Caco-2 (cell line): ENCODE measurements around the gene POLR2I. TPM values are rescaled to one million over a fixed set of nuclear protein-coding genes. Genes with fewer than 3 reads are reported as not detected.

ENCODE experiments used
- BruUV-seq: library from RNA; stranded (reverse); fragments of 400-500 nt; replicated peaks from 2 replicates; lab custom pipeline; 2021; lab: Mats Ljungman, UMichigan
- CTCF ChIA-PET: fragments of 300-600 bp; sonication (Branson Sonifier 250); formaldehyde crosslinking; loops from one replicate; lab custom pipeline; 2022; ENCODE audit warnings: antibody characterized with exemption; lab: Charles Lee
- POLR2A ChIA-PET: fragments of 300-600 bp; sonication (Branson Sonifier 250); formaldehyde crosslinking; loops from one replicate; lab custom pipeline; 2022; ENCODE audit warnings: antibody characterized with exemption; lab: Charles Lee
- DNase-seq, 2 experiments: peaks; one replicate each; pipeline versions ENCODE4 v3.0.0 to v3.0.0-alpha.2; 2020 to 2022
- H3K27me3 ChIP-seq: replicated peaks from 2 replicates; pipeline ENCODE4 v1.6.0; 2011; ENCODE audit warnings: low read length; ENCODE audit not compliant: control insufficient read depth, insufficient read depth
- H3K36me3 ChIP-seq: 2 replicates; pipeline ENCODE4 v1.5.1; 2011; ENCODE audit warnings: low read length; ENCODE audit not compliant: control insufficient read depth, insufficient read depth
- H3K4me1 ChIP-seq: fragments of 250-450 bp; sonication (Bioruptor Pico); 2 replicates; pipeline ENCODE4 v1.5.1; 2020; ENCODE audit warnings: mild to moderate bottlenecking
- H3K4me3 ChIP-seq: 2 replicates; pipeline ENCODE4 v1.5.1; 2011; ENCODE audit warnings: low read depth, mild to moderate bottlenecking, control low read depth, low read length
- H3K9me3 ChIP-seq: fragments of 250-450 bp; sonication (Bioruptor Pico); 2 replicates; pipeline ENCODE4 v1.5.1; 2020; ENCODE audit warnings: mild to moderate bottlenecking, moderate library complexity
- H3K27ac Mint-ChIP-seq: one replicate; pipeline ENCODE4 v1.8.0; 2022; ENCODE audit warnings: mixed read lengths; ENCODE audit not compliant: unreplicated experiment
- H3K27me3 Mint-ChIP-seq: one replicate; pipeline ENCODE4 v1.8.0; 2022; ENCODE audit warnings: mixed read lengths; ENCODE audit not compliant: insufficient read depth, unreplicated experiment
- H3K36me3 Mint-ChIP-seq: one replicate; pipeline ENCODE4 v1.8.0; 2022; ENCODE audit warnings: mild to moderate bottlenecking, mixed read lengths; ENCODE audit not compliant: insufficient read depth, unreplicated experiment
- H3K4me1 Mint-ChIP-seq: one replicate; pipeline ENCODE4 v1.8.0; 2022; ENCODE audit warnings: low read depth, mixed read lengths; ENCODE audit not compliant: unreplicated experiment
- H3K4me3 Mint-ChIP-seq: one replicate; pipeline ENCODE4 v1.8.0; 2022; ENCODE audit warnings: mild to moderate bottlenecking, moderate library complexity, mixed read lengths; ENCODE audit not compliant: unreplicated experiment
- H3K9me3 Mint-ChIP-seq: one replicate; pipeline ENCODE4 v1.8.0; 2022; ENCODE audit warnings: mixed read lengths; ENCODE audit not compliant: unreplicated experiment
- CTCF ChIP-seq, 2 experiments: fragments of 200-600 bp in 1 of 2; IDR thresholded peaks; 1 replicate in 1 of 2; 2 replicates in 1 of 2; pipeline versions ENCODE4 v1.5.1 to v1.8.0; 2011 to 2022; ENCODE audit warnings: antibody characterized with exemption in 1 of 2, control low read depth in 1 of 2, inconsistent platforms in 1 of 2, low read depth in 1 of 2, low read length in 1 of 2, mild to moderate bottlenecking in 1 of 2, moderate library complexity in 1 of 2; ENCODE audit not compliant: insufficient read depth in 1 of 2, severe bottlenecking in 1 of 2, unreplicated experiment in 1 of 2
- intact Hi-C: fragments of 100-400 bp; cut with micrococcal nuclease; formaldehyde crosslinking; loops from one replicate; pipeline ENCODE4 v1.10.0; 2022; ENCODE audit not compliant: unreplicated experiment
- total RNA-seq: library from RNA; stranded (reverse); gene quantifications from 2 replicates; pipeline ENCODE4 v1.2.3, GENCODE V29; 2022

POLR2I gene
- total RNA-seq, 1 experiment from 2014 or later, result 129 TPM

DNA sequence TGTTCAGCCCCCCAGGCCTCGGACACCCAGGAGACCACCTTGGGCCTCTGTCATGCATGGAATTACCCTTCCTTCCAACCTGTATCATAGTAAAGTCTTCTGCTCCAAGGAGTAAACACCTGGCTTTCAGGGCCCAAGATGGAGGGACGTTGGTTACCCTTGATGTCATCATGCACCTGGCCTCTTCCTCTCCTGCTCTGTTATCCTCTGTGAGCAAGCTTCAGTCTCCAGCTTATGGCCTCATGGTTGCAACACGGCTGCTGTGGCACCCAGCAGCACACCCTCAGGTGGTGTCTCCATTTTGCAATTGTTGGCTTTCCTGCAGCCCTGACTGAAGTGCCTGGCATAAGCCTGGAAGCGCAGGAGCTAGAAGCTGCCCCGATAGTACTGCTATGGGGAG is 7.7 kb downstream of the POLR2I start:
- ChIA-PET POLR2A (interaction anchor here (1.7 kb wide), 1 partner anchor 8 kb away, joined by 4 read pairs; the partner anchor contains the start of gene POLR2I), CTCF (interaction anchor here (0.6 kb wide), 1 partner anchor 63 kb away, joined by 6 read pairs; no protein-coding TSS in a partner anchor)
- Mint-ChIP-seq H3K9me3 (no peaks in the 10 kb centered on the region), H3K27me3 (no peaks in the 10 kb centered on the region), H3K27ac (peak overlapping the region; percentile 67), H3K4me1 (no peaks in the 10 kb centered on the region), H3K4me3 (no peak overlapping the region), H3K36me3 (peaks cover 25% of the 10 kb centered on the region)
- H3K4me1 ChIP-seq, result no peaks in the 10 kb centered on the region
- BruUV-seq, result no TSS peak
- H3K27me3 ChIP-seq, result no peaks in the 10 kb centered on the region
- H3K9me3 ChIP-seq, result no peaks in the 10 kb centered on the region
- no peak for DNase-seq
- intact Hi-C loops, result no loop called here
- no peaks in the 10 kb centered on the region; the same call in 1 of the 2 replicates for H3K36me3 ChIP-seq
- TF ChIP-seq CTCF (IDR thresholded peaks at IDR 0.05; ENCODE audit: insufficient read depth in 1 of 2, low read depth in 1 of 2, low read length in 1 of 2, severe bottlenecking in 1 of 2, unreplicated experiment in 1 of 2), result no peak
- H3K4me3 ChIP-seq, result no peak overlapping the region

DNA sequence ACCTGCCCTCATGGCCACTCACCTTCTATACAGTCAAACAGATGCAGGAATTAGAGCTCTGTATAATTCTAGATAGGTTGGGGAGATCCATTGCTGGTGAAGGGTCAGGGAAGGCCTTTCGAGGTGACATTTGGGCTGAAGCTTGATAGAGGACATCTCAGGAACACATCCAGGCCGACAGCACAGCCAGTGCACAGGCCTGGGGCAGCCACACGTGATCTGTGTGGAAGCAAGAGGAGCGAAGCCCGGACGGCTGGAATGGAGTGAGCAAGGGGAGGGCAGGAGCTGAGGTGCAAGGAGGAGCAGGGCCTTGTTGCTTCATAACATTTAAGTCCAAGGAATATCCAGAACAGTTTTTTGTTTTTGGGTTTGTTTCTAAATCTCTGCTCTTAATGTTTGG is 8.2 kb downstream of the POLR2I start:
- Histone ChIP-seq H3K36me3 (no peaks in the 10 kb centered on the region; the same call in 1 of the 2 replicates), H3K27me3 (no peaks in the 10 kb centered on the region), H3K9me3 (no peaks in the 10 kb centered on the region), H3K4me1 (no peaks in the 10 kb centered on the region), H3K4me3 (no peak overlapping the region)
- Mint-ChIP-seq H3K9me3 (no peaks in the 10 kb centered on the region), H3K27ac (no peak overlapping the region), H3K36me3 (peaks cover 25% of the 10 kb centered on the region), H3K4me1 (no peaks in the 10 kb centered on the region), H3K27me3 (no peaks in the 10 kb centered on the region), H3K4me3 (no peak overlapping the region)
- intact Hi-C loops, result no loop called here
- DNase-seq, result no peak
- CTCF ChIA-PET, result no interaction called here
- TF ChIP-seq CTCF (IDR thresholded peaks at IDR 0.05; ENCODE audit: insufficient read depth in 1 of 2, low read depth in 1 of 2, low read length in 1 of 2, severe bottlenecking in 1 of 2, unreplicated experiment in 1 of 2), result no peak
- POLR2A ChIA-PET, result interaction anchor here (0.6 to 1.7 kb wide), 2 partner anchors 8 to 72 kb away, joined by 4 read pairs; partner anchors contain the start of gene POLR2I
- BruUV-seq, result no TSS peak

- CTCF ChIA-PET, result no interaction called here
- Histone ChIP-seq H3K4me1 (no peaks in the 10 kb centered on the region), H3K9me3 (no peaks in the 10 kb centered on the region), H3K4me3 (no peak overlapping the region), H3K36me3 (no peaks in the 10 kb centered on the region; the same call in 1 of the 2 replicates), H3K27me3 (no peaks in the 10 kb centered on the region)
- Mint-ChIP-seq H3K36me3 (peaks cover 38% of the 10 kb centered on the region), H3K27me3 (no peaks in the 10 kb centered on the region), H3K9me3 (no peaks in the 10 kb centered on the region), H3K4me3 (no peak overlapping the region), H3K27ac (no peak overlapping the region), H3K4me1 (no peaks in the 10 kb centered on the region)
- no peak for TF ChIP-seq CTCF (IDR thresholded peaks at IDR 0.05; ENCODE audit: insufficient read depth in 1 of 2, low read depth in 1 of 2, low read length in 1 of 2, severe bottlenecking in 1 of 2, unreplicated experiment in 1 of 2)
- POLR2A ChIA-PET, result no interaction called here
- intact Hi-C loops, result no loop called here
- DNase-seq, result no peak
- no TSS peak for BruUV-seq
Measured at GRCh38 chr19:36103842-36104552, 10.7 kb downstream of the POLR2I start.
